Stimulated activated CD4-positive, alpha-beta T cell treated with anti-CD3 and anti-CD28 coated beads, Interleukin-1b, Interleukin-23, amount 100 ng/mL, for 4 hours (primary cell): Measurements from ENCODE around the gene SLC39A11.
"Not testable (repeated sequence)": the region's sequence is repeated elsewhere in the genome, so short reads cannot be mapped to it uniquely, and the experiment has no call there.

Experiments used
- DNase-seq, 2 donors: peaks; one replicate each; pipeline ENCODE4 v3.0.0-alpha.2; 2020; ENCODE audit warnings: low read depth in 2 of 2

Gene SLC39A11

GRCh38 chr17:73107191-73107590, 14.7 kb upstream of the SLC39A11 start:
- DNase-seq: no peak

DNA sequence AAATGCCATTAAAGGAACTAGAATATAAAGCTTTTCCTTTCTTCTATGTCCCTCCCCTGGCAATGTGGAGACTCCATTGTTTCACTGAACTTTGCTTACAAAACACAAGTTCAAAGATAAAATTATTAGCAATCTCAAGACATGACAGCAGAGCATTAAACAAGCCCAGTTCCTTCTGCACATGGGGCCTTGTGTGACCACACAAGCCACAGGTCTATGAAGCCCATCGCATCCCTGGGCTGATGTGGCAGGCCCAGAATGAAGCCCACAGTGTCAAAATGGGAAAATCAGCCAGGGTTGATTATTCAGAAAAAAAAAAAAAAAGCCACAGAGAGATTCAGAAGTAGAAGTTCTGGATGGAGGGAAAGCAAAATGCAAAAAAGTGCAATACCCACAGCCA, 12.9 kb upstream of the SLC39A11 start:
- DNase-seq: no peak

DNA sequence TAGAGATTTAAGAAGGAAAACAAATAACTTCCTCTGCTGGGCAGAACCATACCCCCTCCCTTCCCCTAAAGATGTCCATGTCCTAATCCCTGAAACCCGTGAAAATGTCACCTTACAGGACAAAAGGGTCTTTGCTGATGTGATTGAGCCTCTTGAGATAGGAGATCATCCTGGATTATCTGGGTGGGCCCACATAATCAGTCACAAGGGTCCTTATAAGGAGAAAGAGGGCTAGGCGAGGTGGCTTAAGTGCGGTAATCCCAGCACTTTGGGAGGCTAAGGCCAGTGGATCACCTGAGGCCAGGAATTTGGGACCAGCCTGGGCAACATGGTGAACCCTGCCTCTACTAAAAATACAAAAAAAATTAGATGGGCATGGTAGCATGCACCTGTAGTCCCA, 12.0 kb upstream of the SLC39A11 start:
- no peak for DNase-seq

- no peak for DNase-seq
Observed at GRCh38 chr17:73103641-73104335, 11.3 kb upstream of the SLC39A11 start.

GRCh38 chr17:73101031-73101430, 8.5 kb upstream of the SLC39A11 start:
- DNase-seq: no peak

GRCh38 chr17:73100363-73100762, 7.9 kb upstream of the SLC39A11 start:
- no peak for DNase-seq

DNA sequence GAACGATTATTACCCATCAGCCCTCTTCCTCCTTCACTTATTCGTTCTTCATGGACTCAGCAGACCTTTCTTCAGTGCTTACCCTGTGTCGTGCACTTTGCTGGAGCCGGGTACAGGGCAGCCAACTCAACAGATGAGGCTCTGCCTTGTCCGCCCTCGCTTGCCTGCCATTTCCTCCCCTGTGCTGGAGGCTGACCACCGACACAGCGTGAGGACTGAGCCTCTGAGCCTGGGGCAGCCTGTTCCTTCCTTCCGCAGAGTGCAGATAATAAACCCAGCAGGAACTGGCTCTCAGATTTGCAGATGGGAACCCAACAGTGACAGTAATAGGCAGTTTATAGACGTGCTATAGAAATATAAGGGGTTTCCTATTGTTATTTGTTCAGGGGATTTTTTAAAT, 7.0 kb upstream of the SLC39A11 start:
- DNase-seq: no peak

GRCh38 chr17:73098919-73099318, 6.4 kb upstream of the SLC39A11 start:
- no peak for DNase-seq

DNA sequence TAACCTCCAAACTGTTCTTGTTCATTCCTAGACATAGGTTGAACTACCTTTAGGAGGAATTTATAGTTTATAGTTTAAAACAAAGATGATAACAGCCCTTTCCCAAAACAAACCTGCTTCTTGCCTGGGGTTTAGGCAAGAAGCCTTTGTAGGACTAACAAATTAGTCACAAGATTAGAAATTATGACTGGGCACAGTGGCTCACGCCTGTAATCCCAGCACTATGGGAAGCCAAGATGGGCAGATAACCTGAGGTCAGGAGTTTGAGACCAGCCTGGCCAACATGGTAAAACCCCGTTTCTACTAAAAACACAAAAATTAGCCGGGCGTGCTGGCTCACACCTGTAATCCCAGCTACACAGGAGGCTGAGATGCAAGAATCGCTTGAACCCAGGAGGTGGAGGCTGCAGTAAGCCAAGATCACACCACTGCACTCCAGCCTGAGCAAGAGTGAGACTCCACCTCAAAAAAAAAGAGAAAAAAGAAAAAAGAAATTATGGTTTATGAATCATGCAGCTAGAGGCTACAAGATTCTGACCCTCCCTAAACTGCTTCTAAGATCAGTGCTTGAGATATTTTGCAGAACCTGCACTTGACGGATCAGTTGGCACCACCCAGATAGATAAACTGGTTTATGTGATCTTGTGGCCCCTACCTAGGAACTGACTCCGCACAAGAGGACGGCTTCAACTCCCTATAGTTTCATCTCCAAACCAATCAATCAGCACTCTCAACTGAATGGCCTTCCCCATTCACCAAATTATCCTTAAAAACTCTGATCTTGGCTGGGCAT, 5.7 kb upstream of the SLC39A11 start:
- not testable (repeated sequence) for DNase-seq

DNA sequence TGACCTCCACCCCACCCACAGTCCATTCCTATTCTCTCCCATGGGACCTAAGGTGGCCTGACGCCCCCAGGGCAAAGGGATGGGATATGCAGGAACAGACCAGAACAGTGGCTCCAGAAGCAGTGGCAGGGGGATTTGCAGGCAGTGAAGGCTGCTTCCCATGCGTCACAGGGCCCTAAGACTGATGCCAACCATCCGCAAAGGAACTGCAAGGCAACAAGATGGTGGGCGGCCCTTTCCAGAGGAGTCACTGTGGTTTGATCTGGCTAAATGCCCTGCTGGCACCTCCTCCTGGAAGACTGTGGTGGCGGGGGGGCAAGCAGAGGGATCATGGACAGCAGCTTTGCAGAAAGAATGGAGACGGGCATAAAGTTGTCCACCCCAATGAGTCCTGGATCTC, 4.4 kb upstream of the SLC39A11 start:
- no peak for DNase-seq

DNA sequence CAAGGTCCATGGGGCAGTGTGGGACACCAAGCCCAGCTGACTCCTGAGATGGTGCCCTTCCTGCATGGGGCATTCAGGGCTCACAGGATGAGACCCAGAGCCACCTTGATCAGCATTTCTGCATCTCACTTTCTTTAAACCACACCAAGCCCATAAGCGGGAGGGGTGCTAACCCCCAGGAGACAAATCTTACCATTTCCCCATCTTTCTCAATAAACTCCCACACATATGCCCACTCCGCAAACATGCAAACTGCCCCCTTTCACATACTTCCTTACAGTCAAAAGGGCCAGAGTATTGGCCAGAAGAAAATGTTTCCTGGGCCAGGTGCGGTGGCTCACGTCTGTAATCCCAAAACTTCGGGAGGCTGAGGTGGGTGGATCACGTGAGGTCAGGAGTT, 3.7 kb upstream of the SLC39A11 start:
- DNase-seq: no peak

DNA sequence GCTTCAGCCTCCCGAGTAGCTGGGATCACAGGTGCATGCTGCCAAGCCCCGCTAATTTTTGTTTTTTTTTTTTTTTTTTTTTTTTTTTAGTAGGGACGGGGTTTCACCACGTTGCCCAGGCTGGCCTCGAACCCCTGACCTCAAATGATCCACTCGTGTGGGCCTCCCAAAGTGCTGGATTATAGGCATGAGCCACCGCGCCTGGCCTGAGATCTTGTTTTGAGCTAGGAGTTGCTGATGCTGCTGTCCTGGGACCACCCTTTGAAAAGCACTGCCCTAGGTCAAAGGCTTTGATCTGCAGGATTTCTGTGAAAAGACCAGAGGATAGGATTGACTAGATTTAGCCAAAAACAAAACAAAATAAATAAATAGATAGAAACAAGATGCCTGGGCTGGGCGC, 798 bp upstream of the SLC39A11 start:
- no peak for DNase-seq

DNA sequence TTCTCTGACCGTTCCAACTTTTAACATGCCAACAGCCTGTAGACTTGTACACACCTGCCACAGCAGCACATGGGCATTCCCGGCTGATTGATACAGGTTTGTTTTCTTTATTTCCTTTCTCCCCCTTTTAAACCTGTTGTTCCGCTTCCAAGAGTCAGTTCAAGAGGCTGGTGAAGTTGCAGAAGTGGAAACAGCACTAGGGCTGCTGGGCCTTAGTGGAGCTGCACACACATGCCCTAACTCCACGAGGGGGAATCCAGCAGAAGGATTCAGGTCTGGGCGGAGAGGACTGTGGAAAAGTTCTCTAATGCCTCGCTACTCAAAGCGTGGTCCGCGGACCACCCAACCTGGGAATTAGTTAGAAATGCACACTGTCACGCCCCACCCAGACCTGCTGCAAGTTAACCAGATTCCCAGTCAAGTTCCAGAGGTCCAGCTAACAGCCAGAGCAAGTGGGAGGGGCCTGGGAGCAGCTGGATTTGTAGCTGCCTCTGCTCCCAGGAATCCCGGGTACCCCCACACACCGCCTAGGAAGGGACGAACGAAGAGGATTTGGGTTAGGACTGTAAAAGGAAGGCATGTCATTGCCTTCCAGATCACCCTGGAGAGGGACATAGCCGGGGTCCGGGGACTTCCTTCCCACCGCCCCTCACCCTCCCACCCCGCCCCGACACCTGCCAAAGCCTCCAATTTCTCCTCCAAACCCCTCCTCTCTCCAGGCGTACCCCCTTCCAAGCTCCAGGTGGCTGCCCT, 542 bp downstream of the SLC39A11 start:
- DNase-seq: no peak

GRCh38 chr17:73091410-73091769, 1.1 kb downstream of the SLC39A11 start:
- no peak for DNase-seq

DNA sequence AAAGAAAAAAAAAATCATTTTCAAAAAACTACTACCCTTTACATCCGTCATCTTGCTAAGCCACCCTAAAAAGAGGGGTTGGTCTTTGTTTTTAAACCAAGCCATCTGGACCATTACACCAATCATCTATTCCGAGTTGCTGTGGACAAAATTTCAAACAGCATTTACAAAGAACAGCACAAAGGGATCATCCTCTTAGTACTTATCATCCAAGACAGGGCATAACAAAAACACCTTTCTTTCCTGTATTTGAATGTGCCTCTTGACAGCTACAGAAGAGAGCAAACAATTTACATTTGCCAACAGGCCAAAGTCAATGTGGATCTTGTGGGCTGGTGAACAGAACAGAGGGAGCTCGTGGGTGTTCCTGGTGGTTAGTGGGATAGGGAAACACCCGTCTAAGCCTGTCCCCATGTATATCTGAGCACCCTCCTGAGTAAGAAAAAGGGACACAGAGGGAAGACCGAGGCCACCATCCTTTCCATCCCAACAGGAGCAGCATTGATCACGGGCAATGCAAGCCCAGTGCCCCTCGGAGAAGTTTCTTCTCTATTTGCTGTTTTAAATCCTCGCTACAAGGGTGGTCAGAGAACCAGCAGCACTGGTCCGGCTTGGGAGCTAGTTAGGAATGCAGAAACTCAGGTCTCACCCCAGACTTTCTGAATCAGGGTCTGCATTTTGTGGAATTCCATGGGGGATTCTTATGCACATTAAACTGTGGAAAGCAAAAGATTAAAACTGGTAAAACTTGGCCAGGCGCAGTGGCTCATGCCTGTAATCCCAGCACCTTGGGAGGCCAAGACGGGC, 1.9 kb downstream of the SLC39A11 start:
- DNase-seq: no peak

GRCh38 chr17:73089322-73090317, 2.9 kb downstream of the SLC39A11 start:
- DNase-seq: no peak

GRCh38 chr17:73088561-73088960, 3.9 kb downstream of the SLC39A11 start:
- no peak for DNase-seq

GRCh38 chr17:73083432-73083831, 9.1 kb downstream of the SLC39A11 start:
- DNase-seq: no peak

GRCh38 chr17:73074566-73074965, 17.9 kb downstream of the SLC39A11 start:
- no peak for DNase-seq

DNA sequence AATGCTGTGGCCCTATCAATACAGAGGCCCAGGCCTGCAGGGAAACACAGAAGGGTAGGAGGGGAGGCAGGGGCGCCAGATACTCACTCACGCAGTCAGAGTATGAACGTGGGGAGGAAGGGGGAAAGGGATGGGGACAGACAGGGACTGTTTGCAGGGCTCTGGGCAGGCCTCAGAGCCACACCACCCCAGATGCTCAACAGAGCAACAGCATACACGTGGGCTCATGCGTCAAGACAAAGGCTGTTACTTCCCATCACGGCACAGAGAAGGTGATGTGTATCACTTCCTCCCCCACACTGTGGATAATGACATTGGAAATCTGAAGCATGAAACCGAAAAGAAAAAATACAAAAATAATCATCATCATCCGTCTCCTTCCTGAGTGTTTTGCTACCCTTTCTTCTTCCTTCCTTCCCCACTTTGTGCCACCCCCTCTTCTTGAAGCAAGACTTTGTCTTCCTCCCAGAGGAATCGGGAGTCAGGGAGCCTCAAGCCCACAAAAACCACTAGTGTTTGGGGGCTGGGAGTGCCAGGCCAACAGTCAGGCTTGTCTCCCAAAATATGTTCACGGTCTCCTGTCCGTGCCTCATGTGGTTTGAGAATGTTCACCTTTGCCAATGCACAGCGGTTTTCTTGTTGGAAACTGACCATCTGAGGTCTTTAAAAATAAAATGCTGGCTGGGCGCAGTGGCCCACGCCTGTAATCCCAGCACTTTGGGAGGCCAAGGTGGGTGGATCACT, 20.1 kb downstream of the SLC39A11 start:
- DNase-seq: no peak
